A549 (cell line): ENCODE data around the gene KCNB1. TPM values are rescaled to one million over a fixed set of nuclear protein-coding genes. Genes with fewer than 3 reads are reported as not detected.

Experiments used
- ATAC-seq, 2 experiments: fragments of 200-7000 bp in 1 of 2; fragments of >200 bp in 1 of 2; cut with Nextera tagmentation in 1 of 2; cut with Tn5 transposase in 1 of 2; 3 replicates each; pipeline versions ENCODE4 v1.8.0 to v1.9.1; 2018 to 2020; ENCODE audit warnings: mild to moderate bottlenecking in 1 of 2, moderate library complexity in 1 of 2
- CTCF ChIA-PET: fragments of 300-600 bp; sonication (Branson Sonifier 250); formaldehyde crosslinking; extraction: SDS; loops from one replicate; lab custom pipeline; 2021; ENCODE audit warnings: antibody characterized with exemption, inconsistent platforms; lab: Yijun Ruan, JAX
- POLR2A ChIA-PET: fragments of 350-600 bp; formaldehyde crosslinking; extraction: SDS; loops from one replicate; lab custom pipeline; 2021; ENCODE audit warnings: antibody characterized with exemption, inconsistent platforms; lab: Yijun Ruan, JAX
- DNase-seq, 2 experiments: peaks; one replicate each; pipeline versions ENCODE4 v3.0.0 to v3.0.0-alpha.2; 2011 to 2016; ENCODE audit warnings: low read depth in 1 of 2, low spot score in 1 of 2
- FAIRE-seq: peaks from 2 replicates; lab custom pipeline; 2011; peaks lifted over from hg19 to GRCh38; lab: Jason Lieb, UNC
- H3K27ac ChIP-seq, 2 experiments: fragments of >200 bp; sonication (Bioruptor Twin); formaldehyde crosslinking; 3 replicates each; pipeline ENCODE4 v1.5.1; 2016 to 2017
- H3K4me1 ChIP-seq: fragments of >200 bp; sonication (Bioruptor Twin); formaldehyde crosslinking; 3 replicates; pipeline ENCODE4 v1.6.1; 2016
- H3K4me2 ChIP-seq: fragments of >200 bp; sonication (Bioruptor Twin); formaldehyde crosslinking; 3 replicates; pipeline ENCODE4 v1.6.1; 2016
- H3K4me3 ChIP-seq: fragments of >200 bp; sonication (Bioruptor Twin); formaldehyde crosslinking; 3 replicates; pipeline ENCODE4 v1.5.1; 2016
- H3K9me3 ChIP-seq: fragments of >200 bp; sonication (Bioruptor Twin); formaldehyde crosslinking; 3 replicates; pipeline ENCODE4 v1.6.1; 2016
- CBX8 ChIP-seq: fragments of 200-600 bp; sonication (generic); IDR thresholded peaks from 2 replicates; pipeline ENCODE4 v1.6.1; 2016
- EP300 ChIP-seq, 2 experiments: fragments of >200 bp; sonication (Bioruptor Twin); formaldehyde crosslinking; IDR thresholded peaks; 2 replicates in 1 of 2; 3 replicates in 1 of 2; pipeline ENCODE4 v1.6.1; 2016 to 2017
- ESRRA ChIP-seq: fragments of 150-350 bp; IDR thresholded peaks from 2 replicates; pipeline ENCODE4 v1.6.1; 2014; ENCODE audit warnings: mild to moderate bottlenecking, low read length, borderline replicate concordance
- GATA3 ChIP-seq: IDR thresholded peaks from 2 replicates; pipeline ENCODE4 v1.6.1; 2012; ENCODE audit warnings: borderline replicate concordance
- HES2 ChIP-seq: fragments of >200 bp; sonication (Bioruptor Twin); formaldehyde crosslinking; IDR thresholded peaks from 2 replicates; pipeline ENCODE4 v1.6.1; 2016
- HEYL ChIP-seq: fragments of 250-450 bp; sonication (Bioruptor Pico); IDR thresholded peaks from 2 replicates; pipeline ENCODE4 v1.8.0; 2021; ENCODE audit warnings: mild to moderate bottlenecking, moderate library complexity
- HMGXB4 ChIP-seq: fragments of 250-450 bp; sonication (Bioruptor Pico); IDR thresholded peaks from 2 replicates; pipeline ENCODE4 v1.5.0; 2021; ENCODE audit warnings: mild to moderate bottlenecking, moderate library complexity, borderline replicate concordance
- HOXA7 ChIP-seq: fragments of 250-450 bp; sonication (Bioruptor Pico); IDR thresholded peaks from 2 replicates; pipeline ENCODE4 v1.5.0; 2020; ENCODE audit warnings: mild to moderate bottlenecking, moderate library complexity
- HOXB13 ChIP-seq: fragments of 250-450 bp; sonication (Bioruptor Pico); IDR thresholded peaks from 2 replicates; pipeline ENCODE4 v1.5.0; 2020; ENCODE audit warnings: low read depth, mild to moderate bottlenecking, moderate library complexity
- HOXB5 ChIP-seq: fragments of 250-450 bp; sonication (Bioruptor Pico); IDR thresholded peaks from 2 replicates; pipeline ENCODE4 v1.5.0; 2020; ENCODE audit warnings: mild to moderate bottlenecking, moderate library complexity
- JUN ChIP-seq, 2 experiments: fragments of >200 bp; sonication (Bioruptor Twin); formaldehyde crosslinking; IDR thresholded peaks; 2 replicates in 1 of 2; 3 replicates in 1 of 2; pipeline ENCODE4 v1.6.1; 2016 to 2017
- MYC ChIP-seq: IDR thresholded peaks from 2 replicates; pipeline ENCODE4 v1.6.1; 2012; ENCODE audit warnings: mild to moderate bottlenecking, inconsistent platforms, low read length, improper control_type of control experiment, borderline replicate concordance
- NFE2L2 ChIP-seq: fragments of 150-350 bp; conservative IDR thresholded peaks from 2 replicates; pipeline ENCODE4 v1.6.1; 2014; ENCODE audit warnings: low read length
- NPAS2 ChIP-seq: fragments of 250-450 bp; sonication (Bioruptor Pico); IDR thresholded peaks from 2 replicates; pipeline ENCODE4 v1.8.0; 2022; ENCODE audit warnings: mild to moderate bottlenecking, moderate library complexity, borderline replicate concordance
- PBX3 ChIP-seq: IDR thresholded peaks from 2 replicates; pipeline ENCODE4 v1.6.1; 2012
- REST ChIP-seq: fragments of 200-600 bp; sonication (generic); IDR thresholded peaks from 2 replicates; pipeline ENCODE4 v1.6.1; 2016; ENCODE audit warnings: antibody characterized with exemption, mild to moderate bottlenecking, moderate library complexity
- RFX5 ChIP-seq: fragments of 450-650 bp; IDR thresholded peaks from 2 replicates; pipeline ENCODE4 v1.7.1; 2014; ENCODE audit warnings: antibody characterized with exemption, mild to moderate bottlenecking, moderate library complexity
- RNF2 ChIP-seq: fragments of 200-600 bp; sonication (generic); IDR thresholded peaks from 2 replicates; pipeline ENCODE4 v1.6.1; 2016; ENCODE audit warnings: low read depth, mild to moderate bottlenecking, antibody characterized with exemption, moderate library complexity, borderline replicate concordance
- TP53 ChIP-seq: fragments of 250-450 bp; sonication (Bioruptor Pico); IDR thresholded peaks from 2 replicates; pipeline ENCODE4 v1.5.0; 2021; ENCODE audit warnings: mild to moderate bottlenecking, moderate library complexity
- USF2 ChIP-seq: fragments of 450-650 bp; IDR thresholded peaks from 2 replicates; pipeline ENCODE4 v1.6.1; 2014; ENCODE audit warnings: antibody characterized with exemption
- ZFP36 ChIP-seq: fragments of 450-650 bp; IDR thresholded peaks from 2 replicates; pipeline ENCODE4 v1.6.1; 2014; ENCODE audit warnings: borderline replicate concordance; ENCODE audit not compliant: partially characterized antibody
- ZSCAN20 ChIP-seq: fragments of 250-450 bp; sonication (Bioruptor Pico); IDR thresholded peaks from 2 replicates; pipeline ENCODE4 v1.8.0; 2022; ENCODE audit warnings: mild to moderate bottlenecking, moderate library complexity
- WGBS: methylation state at CpG from one replicate; pipeline ENCODE4 v1.1.6; 2017; ENCODE audit errors: missing lambda C conversion rate; 5-methylcytosine and 5-hydroxymethylcytosine counted together
- polyA plus RNA-seq, 4 experiments: library from polyadenylated mRNA; depleted of rRNA in 3 of 4; stranded (reverse); fragments of >200 nt; fragmentation: RNase III in 1 of 4; extraction: RNeasy Plus Mini Kit Qiagen cat#74134 plus additional on column Dnase treatment in 1 of 4; gene quantifications; 2 replicates in 3 of 4; 3 replicates in 1 of 4; pipeline ENCODE4 v1.2.3, GENCODE V29; 2011 to 2017

KCNB1 gene
- polyA plus RNA-seq, 2 of the 4 experiments (the other 2 are of a cell fraction): 0.12 to 0.28 TPM

- Histone ChIP-seq H3K4me1 (no peaks in the 10 kb centered on the region), H3K27ac (no peak overlapping the region), H3K9me3 (no peaks in the 10 kb centered on the region), H3K4me2 (no peak overlapping the region), H3K4me3 (no peak overlapping the region)
- 69% methylated on average over 4 of the region's 4 CpGs for WGBS
- FAIRE-seq: no peak
- CTCF ChIA-PET: interaction anchor here (1.1 to 2.5 kb wide), 3 partner anchors 28 to 247 kb away, joined by 5 to 8 read pairs (median 6); no protein-coding TSS in a partner anchor
- ATAC-seq: no peak
- POLR2A ChIA-PET: no interaction called here
- TF ChIP-seq HEYL (CRISPR knock-in tag) (no peak), ZFP36 (no peak), RFX5 (no peak), JUN (IDR thresholded peaks at IDR 0.05) (no peak), ZSCAN20 (CRISPR knock-in tag) (no peak), PBX3 (no peak), HMGXB4 (CRISPR knock-in tag) (no peak), NPAS2 (CRISPR knock-in tag) (no peak)
- no peak for DNase-seq
These were observed 120.4 kb downstream of the KCNB1 start for GRCh38 chr20:49361862-49362660.

GRCh38 chr20:49360242-49360968, 122.1 kb downstream of the KCNB1 start:
- no peak overlapping the region for H3K4me2 ChIP-seq
- no peak for FAIRE-seq
- no peaks in the 10 kb centered on the region for H3K9me3 ChIP-seq
- ChIA-PET CTCF (interaction anchor here (0.9 to 1.3 kb wide), 3 partner anchors 24 to 530 kb away, joined by 3 read pairs; no protein-coding TSS in a partner anchor), POLR2A (no interaction called here)
- no peak overlapping the region for H3K27ac ChIP-seq
- no peak for DNase-seq
- H3K4me1 ChIP-seq: peaks cover 10% of the 10 kb centered on the region; the same call in 1 of the 3 replicates
- ATAC-seq: no peak
- H3K4me3 ChIP-seq: no peak overlapping the region
- WGBS: 51% methylated on average over 6 of the region's 6 CpGs
- TF ChIP-seq ESRRA (no peak), TP53 (no peak), NFE2L2 (no peak), REST (no peak), RNF2 (no peak), PBX3 (no peak), HEYL (CRISPR knock-in tag) (no peak), HOXB5 (no peak), GATA3 (no peak), CBX8 (no peak), USF2 (no peak), HOXA7 (CRISPR knock-in tag) (no peak), MYC (no peak), EP300 (IDR thresholded peaks at IDR 0.05) (no peak), HMGXB4 (CRISPR knock-in tag) (no peak), HES2 (no peak), HOXB13 (CRISPR knock-in tag) (no peak)
